HepG2 (cell line): Measurements from ENCODE around the gene LDLR. TPM values are rescaled to one million over a fixed set of nuclear protein-coding genes. Genes with fewer than 3 reads are reported as not detected.

Source experiments
- ATAC-seq: fragments of 200-7000 bp; cut with Tn5 transposase; 3 replicates; pipeline ENCODE4 v1.9.1; 2020; ENCODE audit warnings: mild to moderate bottlenecking, moderate library complexity
- BruUV-seq: library from RNA; stranded (reverse); fragments of 400-500 nt; replicated peaks from 2 replicates; lab custom pipeline; 2021; lab: Mats Ljungman, UMichigan
- CTCF ChIA-PET: fragments of 300-600 bp; formaldehyde crosslinking; extraction: SDS; loops from one replicate; lab custom pipeline; 2021; ENCODE audit warnings: low total read pairs, inconsistent platforms, low intra/inter-chr PET ratio; lab: Yijun Ruan, JAX
- POLR2A ChIA-PET: fragments of 350-600 bp; sonication (Branson Sonifier 250); formaldehyde crosslinking; loops from one replicate; lab custom pipeline; 2020; ENCODE audit warnings: antibody characterized with exemption, inconsistent platforms; lab: Yijun Ruan, JAX
- DNase-seq: peaks from one replicate; pipeline ENCODE4 v3.0.0-alpha.2; 2015; ENCODE audit warnings: low spot score
- FAIRE-seq: peaks from 3 replicates; lab custom pipeline; 2011; peaks lifted over from hg19 to GRCh38; lab: Jason Lieb, UNC
- H2AFZ ChIP-seq: one replicate; pipeline ENCODE4 v1.6.1; 2011; ENCODE audit warnings: low read length, inconsistent platforms
- H3K27ac ChIP-seq: fragments of 300-600 bp; 3 replicates; pipeline ENCODE4 v1.8.0; 2011; ENCODE audit warnings: mixed run types, mild to moderate bottlenecking, mixed read lengths, low read length, inconsistent platforms; ENCODE audit not compliant: insufficient read depth; ENCODE audit errors: extremely low read length
- H3K27me3 ChIP-seq, 2 experiments: fragments of 200-600 bp in 1 of 2; 2 replicates in 1 of 2; 3 replicates in 1 of 2; pipeline versions ENCODE4 v1.6.0 to v1.8.0; 2011; ENCODE audit warnings: low read length in 2 of 2, mild to moderate bottlenecking in 2 of 2, moderate library complexity in 2 of 2, inconsistent platforms in 1 of 2; ENCODE audit not compliant: insufficient read depth in 2 of 2, control insufficient read depth in 1 of 2
- H3K36me3 ChIP-seq, 2 experiments: fragments of 200-600 bp in 1 of 2; replicated peaks in 1 of 2; 2 replicates in 1 of 2; 3 replicates in 1 of 2; pipeline versions ENCODE4 v1.5.1 to v1.8.0; 2011; ENCODE audit warnings: low read length in 2 of 2, inconsistent platforms in 1 of 2; ENCODE audit not compliant: insufficient read depth in 2 of 2, control insufficient read depth in 1 of 2
- H3K4me1 ChIP-seq: 2 replicates; pipeline ENCODE4 v1.5.1; 2012; ENCODE audit warnings: low read length, inconsistent platforms; ENCODE audit not compliant: insufficient read depth
- H3K4me2 ChIP-seq: 2 replicates; pipeline ENCODE4 v1.6.0; 2011; ENCODE audit warnings: low read depth, low read length, inconsistent platforms
- H3K4me3 ChIP-seq, 3 experiments: fragments of 200-600 bp in 1 of 3; sonication (generic), shearing (Covaris generic) in 1 of 3; replicated peaks in 1 of 3; 2 replicates each; pipeline ENCODE4 v1.5.1; 2011 to 2016; ENCODE audit warnings: low read length in 3 of 3, inconsistent platforms in 2 of 3, low read depth in 2 of 3, mild to moderate bottlenecking in 2 of 3, control low read depth in 1 of 3, mixed read lengths in 1 of 3; ENCODE audit not compliant: insufficient read depth in 1 of 3
- H3K79me2 ChIP-seq: one replicate; pipeline ENCODE4 v1.6.1; 2011; ENCODE audit warnings: low read length, inconsistent platforms; ENCODE audit not compliant: insufficient read depth
- H3K9ac ChIP-seq: 2 replicates; pipeline ENCODE4 v1.6.0; 2011; ENCODE audit warnings: mild to moderate bottlenecking, low read depth, low read length, inconsistent platforms; ENCODE audit not compliant: insufficient read depth
- H3K9me3 ChIP-seq: 2 replicates; pipeline ENCODE4 v1.5.1; 2012; ENCODE audit warnings: mild to moderate bottlenecking, low read length
- H4K20me1 ChIP-seq: 2 replicates; pipeline ENCODE4 v1.6.0; 2011; ENCODE audit warnings: inconsistent platforms, mild to moderate bottlenecking, low read length, moderate library complexity; ENCODE audit not compliant: insufficient read depth
- POLR2A ChIP-seq, 2 experiments: IDR thresholded peaks; 2 replicates each; pipeline ENCODE4 v1.6.1; 2011; ENCODE audit warnings: low read depth in 2 of 2, low read length in 2 of 2, mild to moderate bottlenecking in 1 of 2, moderate library complexity in 1 of 2; ENCODE audit not compliant: insufficient read depth in 1 of 2
- POLR2G ChIP-seq: fragments of 200-400 bp; formaldehyde crosslinking; IDR thresholded peaks from 2 replicates; pipeline ENCODE4 v1.6.1; 2018; ENCODE audit warnings: mild to moderate bottlenecking, low read depth, low read length, moderate library complexity
- RBFOX2 ChIP-seq: fragments of 200-400 bp; formaldehyde crosslinking; IDR thresholded peaks from 2 replicates; pipeline ENCODE4 v1.6.1; 2017; ENCODE audit warnings: low read depth, mild to moderate bottlenecking, low read length
- RBM22 ChIP-seq: fragments of 200-400 bp; formaldehyde crosslinking; optimal IDR thresholded peaks from 2 replicates; pipeline ENCODE3; 2017; ENCODE audit warnings: mild to moderate bottlenecking, low read length, moderate library complexity
- ZNF30 ChIP-seq: sonication (generic); formaldehyde crosslinking; IDR thresholded peaks from 2 replicates; pipeline ENCODE4 v1.5.0; 2020; ENCODE audit warnings: mild to moderate bottlenecking, missing genetic modification reagents
- WGBS: methylation state at CpG from one replicate; pipeline ENCODE4 v1.1.6; 2017; ENCODE audit warnings: low lambda C conversion rate; 5-methylcytosine and 5-hydroxymethylcytosine counted together
- in situ Hi-C: cut with HindIII; loops from 2 replicates; pipeline ENCODE4 v1.10.0; 2017; ENCODE audit warnings: low pct_unique_long_range_greater_than_20kb; ENCODE audit not compliant: extremely low pct_ligation_motif_present
- intact Hi-C: fragments of 100-400 bp; cut with micrococcal nuclease; formaldehyde crosslinking; loops from one replicate; pipeline ENCODE4 v1.10.0; 2022; ENCODE audit not compliant: unreplicated experiment
- polyA plus RNA-seq, 8 experiments: library from polyadenylated mRNA; depleted of rRNA in 3 of 8; stranded (reverse) in 7 of 8; unstranded in 1 of 8; fragments of >200 nt; fragmentation: Illumina TruSeq in 4 of 8; extraction: Trizol in 4 of 8; gene quantifications; 2 replicates each; pipeline versions ENCODE4 v1.2.1 to v1.2.3, GENCODE V29; 2011 to 2016; ENCODE audit warnings: low read depth in 4 of 8, missing spikeins in 1 of 8, mixed read lengths in 1 of 8; ENCODE audit not compliant: insufficient read depth in 1 of 8
- total RNA-seq, 5 experiments: library from RNA; depleted of rRNA; stranded (reverse); fragments of >200 nt; fragmentation: Illumina TruSeq; extraction: Trizol; gene quantifications; 2 replicates each; pipeline ENCODE4 v1.2.3, GENCODE V29; 2016; ENCODE audit warnings: low read depth in 1 of 5
- TF ChIP-seq, protein P1 (sequence below): sonication (generic); formaldehyde crosslinking; IDR thresholded peaks from 2 replicates; pipeline ENCODE4 v1.5.0; 2020; ENCODE audit warnings: missing genetic modification reagents
- TF ChIP-seq, protein P2 (sequence below): sonication (generic); formaldehyde crosslinking; IDR thresholded peaks from 2 replicates; pipeline ENCODE4 v1.9.0; 2021; ENCODE audit warnings: missing genetic modification reagents, borderline replicate concordance

LDLR gene
- total and polyA plus RNA-seq, 2 of the 13 experiments (the other 11 are each of a cell fraction or from before 2014, with no cell fraction given): 51.6 to 92.5 TPM

DNA sequence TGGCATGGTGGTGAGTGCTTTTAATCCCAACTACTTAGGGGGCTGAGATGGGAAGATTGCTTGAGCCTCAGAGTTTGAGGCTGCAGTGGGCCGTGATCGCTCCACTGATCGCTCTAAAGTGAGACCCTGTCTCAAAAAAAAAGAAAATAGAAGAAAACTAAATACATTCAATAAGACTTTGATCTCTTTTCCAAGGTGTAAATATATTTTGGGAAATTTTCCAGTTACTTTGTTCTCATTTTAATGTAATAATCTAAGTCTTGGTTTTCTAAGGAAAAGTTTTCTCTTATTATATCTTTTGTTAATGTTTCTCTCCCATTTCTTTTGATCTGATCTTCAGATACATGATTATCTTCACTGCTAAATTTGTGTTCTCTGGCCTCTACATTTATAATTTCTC is 9.6 kb downstream of the LDLR start:
- H3K36me3 ChIP-seq: peaks cover 23 to 65% of the 10 kb centered on the region in 2 experiments
- H3K4me1 ChIP-seq: peaks cover 34% of the 10 kb centered on the region
- no peak for ATAC-seq
- no peak overlapping the region for H3K4me3 ChIP-seq
- no peaks in the 10 kb centered on the region; a peak in 1 of 5 replicates for H3K27me3 ChIP-seq
- H3K9me3 ChIP-seq: no peaks in the 10 kb centered on the region
- in situ Hi-C loops: no loop called here
- peaks cover 89% of the 10 kb centered on the region for H4K20me1 ChIP-seq
- H2AFZ ChIP-seq: no peak overlapping the region
- intact Hi-C loops: no loop called here
- no peak overlapping the region for H3K4me2 ChIP-seq
- no peak overlapping the region for H3K27ac ChIP-seq
- no peak for DNase-seq
- no peak for FAIRE-seq
- 97% methylated on average over 3 of the region's 3 CpGs for WGBS
- BruUV-seq: no TSS peak
- TF ChIP-seq, protein P1, sequence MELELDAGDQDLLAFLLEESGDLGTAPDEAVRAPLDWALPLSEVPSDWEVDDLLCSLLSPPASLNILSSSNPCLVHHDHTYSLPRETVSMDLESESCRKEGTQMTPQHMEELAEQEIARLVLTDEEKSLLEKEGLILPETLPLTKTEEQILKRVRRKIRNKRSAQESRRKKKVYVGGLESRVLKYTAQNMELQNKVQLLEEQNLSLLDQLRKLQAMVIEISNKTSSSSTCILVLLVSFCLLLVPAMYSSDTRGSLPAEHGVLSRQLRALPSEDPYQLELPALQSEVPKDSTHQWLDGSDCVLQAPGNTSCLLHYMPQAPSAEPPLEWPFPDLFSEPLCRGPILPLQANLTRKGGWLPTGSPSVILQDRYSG: no peak
- TF ChIP-seq RBFOX2: peak; percentile 54; the same call in 1 of the 2 replicates
- H3K79me2 ChIP-seq: peaks cover 66% of the 10 kb centered on the region
- POLR2A ChIA-PET: no interaction called here
- CTCF ChIA-PET: no interaction called here
- no peak overlapping the region for H3K9ac ChIP-seq

DNA sequence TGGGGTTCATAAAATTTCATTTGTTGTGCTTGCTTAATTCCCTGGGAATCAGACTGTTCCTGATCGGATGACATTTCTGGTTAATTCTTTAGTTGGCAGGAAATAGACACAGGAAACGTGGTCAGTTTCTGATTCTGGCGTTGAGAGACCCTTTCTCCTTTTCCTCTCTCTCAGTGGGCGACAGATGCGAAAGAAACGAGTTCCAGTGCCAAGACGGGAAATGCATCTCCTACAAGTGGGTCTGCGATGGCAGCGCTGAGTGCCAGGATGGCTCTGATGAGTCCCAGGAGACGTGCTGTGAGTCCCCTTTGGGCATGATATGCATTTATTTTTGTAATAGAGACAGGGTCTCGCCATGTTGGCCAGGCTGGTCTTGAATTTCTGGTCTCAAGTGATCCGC is 10.8 kb downstream of the LDLR start:
- H2AFZ ChIP-seq: no peak overlapping the region
- no TSS peak for BruUV-seq
- FAIRE-seq (no peak), DNase-seq (no peak), ATAC-seq (no peak)
- H3K27ac ChIP-seq: no peak overlapping the region
- peaks cover 86% of the 10 kb centered on the region for H4K20me1 ChIP-seq
- TF ChIP-seq ZNF30 (CRISPR knock-in tag) (no peak), POLR2G (peak; percentile 30; the same call in 1 of the 2 replicates), RBFOX2 (0 out of 2 replicates have a peak, but pooled peaks have one; percentile 41), RBM22 (peak; percentile 73), POLR2A (IDR thresholded peaks at IDR 0.05; ENCODE audit: insufficient read depth in 1 of 2, low read depth in 2 of 2, low read length in 2 of 2) (0 out of 4 replicates have a peak, but pooled peaks of 1 of the 2 experiments have one; percentile 21)
- TF ChIP-seq, protein P2, sequence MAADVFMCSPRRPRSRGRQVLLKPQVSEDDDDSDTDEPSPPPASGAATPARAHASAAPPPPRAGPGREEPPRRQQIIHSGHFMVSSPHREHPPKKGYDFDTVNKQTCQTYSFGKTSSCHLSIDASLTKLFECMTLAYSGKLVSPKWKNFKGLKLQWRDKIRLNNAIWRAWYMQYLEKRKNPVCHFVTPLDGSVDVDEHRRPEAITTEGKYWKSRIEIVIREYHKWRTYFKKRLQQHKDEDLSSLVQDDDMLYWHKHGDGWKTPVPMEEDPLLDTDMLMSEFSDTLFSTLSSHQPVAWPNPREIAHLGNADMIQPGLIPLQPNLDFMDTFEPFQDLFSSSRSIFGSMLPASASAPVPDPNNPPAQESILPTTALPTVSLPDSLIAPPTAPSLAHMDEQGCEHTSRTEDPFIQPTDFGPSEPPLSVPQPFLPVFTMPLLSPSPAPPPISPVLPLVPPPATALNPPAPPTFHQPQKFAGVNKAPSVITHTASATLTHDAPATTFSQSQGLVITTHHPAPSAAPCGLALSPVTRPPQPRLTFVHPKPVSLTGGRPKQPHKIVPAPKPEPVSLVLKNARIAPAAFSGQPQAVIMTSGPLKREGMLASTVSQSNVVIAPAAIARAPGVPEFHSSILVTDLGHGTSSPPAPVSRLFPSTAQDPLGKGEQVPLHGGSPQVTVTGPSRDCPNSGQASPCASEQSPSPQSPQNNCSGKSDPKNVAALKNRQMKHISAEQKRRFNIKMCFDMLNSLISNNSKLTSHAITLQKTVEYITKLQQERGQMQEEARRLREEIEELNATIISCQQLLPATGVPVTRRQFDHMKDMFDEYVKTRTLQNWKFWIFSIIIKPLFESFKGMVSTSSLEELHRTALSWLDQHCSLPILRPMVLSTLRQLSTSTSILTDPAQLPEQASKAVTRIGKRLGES (CRISPR knock-in tag): no peak
- in situ Hi-C loops: no loop called here
- H3K9me3 ChIP-seq: no peaks in the 10 kb centered on the region
- H3K36me3 ChIP-seq: peaks cover 25 to 66% of the 10 kb centered on the region in 2 experiments
- POLR2A ChIA-PET: no interaction called here
- CTCF ChIA-PET: no interaction called here
- H3K4me3 ChIP-seq: no peak overlapping the region
- intact Hi-C loops: no loop called here
- 94% methylated on average over 12 of the region's 12 CpGs for WGBS
- no peak overlapping the region for H3K9ac ChIP-seq
- H3K79me2 ChIP-seq: peaks cover 56% of the 10 kb centered on the region
- H3K4me1 ChIP-seq: peaks cover 23% of the 10 kb centered on the region
- H3K27me3 ChIP-seq: no peaks in the 10 kb centered on the region; a peak in 1 of 5 replicates
- H3K4me2 ChIP-seq: no peak overlapping the region
